Measurements from ENCODE around the gene SPECC1.

Gene SPECC1

DNA sequence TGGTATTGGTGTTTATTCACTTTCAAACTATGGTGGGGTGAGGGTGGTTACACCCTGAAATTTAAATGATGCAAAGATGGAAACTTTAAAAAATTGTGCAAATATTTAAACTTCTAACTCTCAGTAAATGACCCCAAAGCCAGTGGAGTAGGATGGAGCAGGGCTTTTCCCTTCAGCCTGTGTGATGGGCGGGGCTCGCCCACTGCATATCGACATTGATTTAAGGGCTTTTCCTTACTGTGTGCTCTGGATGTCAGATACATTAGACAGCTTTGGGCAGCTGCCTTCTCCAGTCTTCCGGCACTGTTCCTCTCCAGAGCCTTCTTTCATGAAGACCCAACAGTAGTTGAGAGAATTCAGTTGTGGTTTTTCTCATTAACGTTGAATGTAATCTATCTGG lies 99.9 kb downstream of the SPECC1 start:
- H3K23ac ChIP-seq (ENCODE audit: low read length in 2 of 2), result no peak overlapping the region
- H2BK15ac ChIP-seq (ENCODE audit: low read depth, poor library complexity, severe bottlenecking), result no peak overlapping the region
- H2AK5ac ChIP-seq (ENCODE audit: low read length, severe bottlenecking), result no peak overlapping the region
- no peak overlapping the region for H3K27ac ChIP-seq (ENCODE audit: low read length, poor library complexity, severe bottlenecking)
- no peak overlapping the region for H2AFZ ChIP-seq (ENCODE audit: low read depth, low read length)
- no peaks in the 10 kb centered on the region for H3K4me1 ChIP-seq (ENCODE audit: control insufficient read depth, insufficient read depth, low read depth, low read length)
- DNase-seq, result no peak
- H3K36me3 ChIP-seq (ENCODE audit: control insufficient read depth in 1 of 2, insufficient read depth in 2 of 2, low read depth in 1 of 2, low read length in 2 of 2), result no peaks in the 10 kb centered on the region
- H3K79me1 ChIP-seq (replicated peaks; ENCODE audit: low read length, poor library complexity, severe bottlenecking), result no peaks in the 10 kb centered on the region
- no peak overlapping the region for H2BK120ac ChIP-seq (ENCODE audit: low read depth, low read length)
- peaks cover 0 to 55% of the 10 kb centered on the region in 2 experiments for H3K27me3 ChIP-seq (ENCODE audit: control insufficient read depth in 1 of 2, insufficient read depth in 1 of 2, low read length in 2 of 2)
- no peak overlapping the region for H3K4me2 ChIP-seq (ENCODE audit: low read length, poor library complexity, severe bottlenecking)
- no peak overlapping the region for H3K4me3 ChIP-seq (ENCODE audit: insufficient read depth in 1 of 2, low read depth in 1 of 2, low read length in 2 of 2)
- H2BK5ac ChIP-seq (ENCODE audit: low read depth, low read length, poor library complexity, severe bottlenecking), result no peak overlapping the region
- no peak overlapping the region for H4K8ac ChIP-seq (ENCODE audit: low read length)
- H3K9ac ChIP-seq (ENCODE audit: low read length), result no peak overlapping the region
- H3K4ac ChIP-seq (ENCODE audit: low read depth in 1 of 2, low read length in 2 of 2), result no peak overlapping the region
- H3K14ac ChIP-seq (ENCODE audit: low read length in 2 of 2), result no peak overlapping the region
- H2BK12ac ChIP-seq (ENCODE audit: low read length in 2 of 2), result no peak overlapping the region
- no peak overlapping the region for H3K18ac ChIP-seq (ENCODE audit: low read depth in 1 of 2, low read length in 2 of 2)
- 93% methylated on average over 5 of the region's 5 CpGs for WGBS
- H4K91ac ChIP-seq (ENCODE audit: low read length), result no peak overlapping the region
- no peaks in the 10 kb centered on the region for H3K9me3 ChIP-seq (ENCODE audit: control insufficient read depth, low read length)

DNA sequence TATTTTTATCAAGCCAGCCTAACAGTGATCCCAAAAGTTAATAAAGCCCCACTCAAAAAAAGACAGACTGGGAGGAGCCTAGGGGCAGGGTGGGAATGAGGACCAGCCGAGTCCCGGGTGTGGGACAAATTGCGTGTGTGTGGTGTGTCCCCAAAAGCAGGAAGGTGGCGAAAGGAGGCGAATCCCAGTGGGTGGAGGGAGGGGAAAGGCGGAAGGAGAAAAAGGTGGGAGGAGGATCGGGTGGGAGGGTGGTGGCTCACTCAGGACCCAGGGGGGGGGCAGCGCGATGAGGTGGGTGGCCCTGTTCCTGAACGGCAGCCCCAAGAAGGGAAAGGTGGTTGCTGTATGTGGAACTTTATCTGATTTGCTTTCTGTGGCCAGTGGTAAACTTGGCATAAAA lies 102.4 kb downstream of the SPECC1 start:
- no peaks in the 10 kb centered on the region for H3K4me1 ChIP-seq (ENCODE audit: control insufficient read depth, insufficient read depth, low read depth, low read length)
- H2BK12ac ChIP-seq (ENCODE audit: low read length in 2 of 2), result no peak overlapping the region
- peaks cover 0 to 38% of the 10 kb centered on the region in 2 experiments for H3K27me3 ChIP-seq (ENCODE audit: control insufficient read depth in 1 of 2, insufficient read depth in 1 of 2, low read length in 2 of 2)
- no peak overlapping the region for H4K91ac ChIP-seq (ENCODE audit: low read length)
- no peak overlapping the region for H3K9ac ChIP-seq (ENCODE audit: low read length)
- H2BK15ac ChIP-seq (ENCODE audit: low read depth, poor library complexity, severe bottlenecking), result no peak overlapping the region
- no peak overlapping the region for H3K14ac ChIP-seq (ENCODE audit: low read length in 2 of 2)
- H3K9me3 ChIP-seq (ENCODE audit: control insufficient read depth, low read length), result no peaks in the 10 kb centered on the region
- no peaks in the 10 kb centered on the region for H3K36me3 ChIP-seq (ENCODE audit: control insufficient read depth in 1 of 2, insufficient read depth in 2 of 2, low read depth in 1 of 2, low read length in 2 of 2)
- H3K4ac ChIP-seq (ENCODE audit: low read depth in 1 of 2, low read length in 2 of 2), result no peak overlapping the region
- no peak overlapping the region for H3K4me3 ChIP-seq (ENCODE audit: insufficient read depth in 1 of 2, low read depth in 1 of 2, low read length in 2 of 2)
- H2BK120ac ChIP-seq (ENCODE audit: low read depth, low read length), result no peak overlapping the region
- H3K79me1 ChIP-seq (replicated peaks; ENCODE audit: low read length, poor library complexity, severe bottlenecking), result no peaks in the 10 kb centered on the region
- H3K4me2 ChIP-seq (ENCODE audit: low read length, poor library complexity, severe bottlenecking), result no peak overlapping the region
- H4K8ac ChIP-seq (ENCODE audit: low read length), result no peak overlapping the region
- H3K23ac ChIP-seq (ENCODE audit: low read length in 2 of 2), result no peak overlapping the region
- H3K18ac ChIP-seq (ENCODE audit: low read depth in 1 of 2, low read length in 2 of 2), result no peak overlapping the region
- 92% methylated on average over 10 of the region's 10 CpGs for WGBS
- no peak overlapping the region for H2BK5ac ChIP-seq (ENCODE audit: low read depth, low read length, poor library complexity, severe bottlenecking)
- DNase-seq, result no peak
- H3K27ac ChIP-seq (ENCODE audit: low read length, poor library complexity, severe bottlenecking), result no peak overlapping the region
- no peak overlapping the region for H2AFZ ChIP-seq (ENCODE audit: low read depth, low read length)
- no peak overlapping the region for H2AK5ac ChIP-seq (ENCODE audit: low read length, severe bottlenecking)

DNA sequence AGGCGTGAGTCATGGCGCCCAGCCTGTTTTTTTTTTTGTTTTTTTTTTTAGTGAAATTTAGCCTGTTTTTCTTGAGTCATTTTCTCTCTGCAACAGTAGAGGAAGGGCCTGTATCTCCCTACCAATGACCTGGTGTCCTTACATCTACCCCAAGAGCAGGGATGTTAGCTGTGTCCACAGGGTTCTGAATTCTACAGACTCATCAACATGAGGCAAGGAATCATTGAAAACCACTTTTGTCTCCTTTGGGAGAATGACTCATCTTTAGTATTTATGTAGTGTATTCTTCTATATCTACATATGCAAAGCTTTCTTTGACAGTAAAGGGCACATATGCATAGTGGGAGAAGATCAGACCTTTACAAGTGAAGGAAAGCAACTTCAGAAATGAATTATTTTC lies 105.3 kb downstream of the SPECC1 start:
- no peak overlapping the region for H3K23ac ChIP-seq (ENCODE audit: low read length in 2 of 2)
- H3K4me2 ChIP-seq (ENCODE audit: low read length, poor library complexity, severe bottlenecking), result no peak overlapping the region
- no peaks in the 10 kb centered on the region for H3K9me3 ChIP-seq (ENCODE audit: control insufficient read depth, low read length)
- H2BK12ac ChIP-seq (ENCODE audit: low read length in 2 of 2), result no peak overlapping the region
- no peak overlapping the region for H2BK120ac ChIP-seq (ENCODE audit: low read depth, low read length)
- no peak overlapping the region for H2AK5ac ChIP-seq (ENCODE audit: low read length, severe bottlenecking)
- H3K27me3 ChIP-seq (ENCODE audit: control insufficient read depth in 1 of 2, insufficient read depth in 1 of 2, low read length in 2 of 2), result peaks cover 0 to 28% of the 10 kb centered on the region in 2 experiments
- H4K91ac ChIP-seq (ENCODE audit: low read length), result no peak overlapping the region
- no peak overlapping the region for H2BK5ac ChIP-seq (ENCODE audit: low read depth, low read length, poor library complexity, severe bottlenecking)
- H3K18ac ChIP-seq (ENCODE audit: low read depth in 1 of 2, low read length in 2 of 2), result no peak overlapping the region
- H3K27ac ChIP-seq (ENCODE audit: low read length, poor library complexity, severe bottlenecking), result no peak overlapping the region
- H3K4me3 ChIP-seq (ENCODE audit: insufficient read depth in 1 of 2, low read depth in 1 of 2, low read length in 2 of 2), result no peak overlapping the region
- no peak overlapping the region for H3K14ac ChIP-seq (ENCODE audit: low read length in 2 of 2)
- 92% methylated on average over 2 of the region's 2 CpGs for WGBS
- H3K79me1 ChIP-seq (replicated peaks; ENCODE audit: low read length, poor library complexity, severe bottlenecking), result no peaks in the 10 kb centered on the region
- H3K9ac ChIP-seq (ENCODE audit: low read length), result no peak overlapping the region
- H2AFZ ChIP-seq (ENCODE audit: low read depth, low read length), result no peak overlapping the region
- no peak overlapping the region for H3K4ac ChIP-seq (ENCODE audit: low read depth in 1 of 2, low read length in 2 of 2)
- peak; percentile 11 for DNase-seq
- no peaks in the 10 kb centered on the region for H3K36me3 ChIP-seq (ENCODE audit: control insufficient read depth in 1 of 2, insufficient read depth in 2 of 2, low read depth in 1 of 2, low read length in 2 of 2)
- no peaks in the 10 kb centered on the region for H3K4me1 ChIP-seq (ENCODE audit: control insufficient read depth, insufficient read depth, low read depth, low read length)
- no peak overlapping the region for H2BK15ac ChIP-seq (ENCODE audit: low read depth, poor library complexity, severe bottlenecking)
- no peak overlapping the region for H4K8ac ChIP-seq (ENCODE audit: low read length)

- no peak overlapping the region for H3K4me2 ChIP-seq (ENCODE audit: low read length, poor library complexity, severe bottlenecking)
- H3K36me3 ChIP-seq (ENCODE audit: control insufficient read depth in 1 of 2, insufficient read depth in 2 of 2, low read depth in 1 of 2, low read length in 2 of 2), result no peaks in the 10 kb centered on the region
- peaks cover 0 to 10% of the 10 kb centered on the region in 2 experiments for H3K27me3 ChIP-seq (ENCODE audit: control insufficient read depth in 1 of 2, insufficient read depth in 1 of 2, low read length in 2 of 2)
- no peak overlapping the region for H3K4me3 ChIP-seq (ENCODE audit: insufficient read depth in 1 of 2, low read depth in 1 of 2, low read length in 2 of 2)
- no peak overlapping the region for H2AK5ac ChIP-seq (ENCODE audit: low read length, severe bottlenecking)
- DNase-seq, result peak; percentile 64
- no peak overlapping the region for H3K23ac ChIP-seq (ENCODE audit: low read length in 2 of 2)
- no peak overlapping the region for H3K14ac ChIP-seq (ENCODE audit: low read length in 2 of 2)
- H3K79me1 ChIP-seq (replicated peaks; ENCODE audit: low read length, poor library complexity, severe bottlenecking), result no peaks in the 10 kb centered on the region
- no peak overlapping the region for H3K18ac ChIP-seq (ENCODE audit: low read depth in 1 of 2, low read length in 2 of 2)
- 18% methylated on average over 5 of the region's 8 CpGs for WGBS
- H2AFZ ChIP-seq (ENCODE audit: low read depth, low read length), result no peak overlapping the region
- no peak overlapping the region for H3K4ac ChIP-seq (ENCODE audit: low read depth in 1 of 2, low read length in 2 of 2)
- no peak overlapping the region for H3K9ac ChIP-seq (ENCODE audit: low read length)
- no peaks in the 10 kb centered on the region for H3K9me3 ChIP-seq (ENCODE audit: control insufficient read depth, low read length)
- no peak overlapping the region for H2BK5ac ChIP-seq (ENCODE audit: low read depth, low read length, poor library complexity, severe bottlenecking)
- no peak overlapping the region for H4K91ac ChIP-seq (ENCODE audit: low read length)
- H3K4me1 ChIP-seq (ENCODE audit: control insufficient read depth, insufficient read depth, low read depth, low read length), result peaks cover under 1% of the 10 kb centered on the region
- H2BK120ac ChIP-seq (ENCODE audit: low read depth, low read length), result no peak overlapping the region
- H3K27ac ChIP-seq (ENCODE audit: low read length, poor library complexity, severe bottlenecking), result no peak overlapping the region
- H2BK12ac ChIP-seq (ENCODE audit: low read length in 2 of 2), result no peak overlapping the region
- H4K8ac ChIP-seq (ENCODE audit: low read length), result no peak overlapping the region
- H2BK15ac ChIP-seq (ENCODE audit: low read depth, poor library complexity, severe bottlenecking), result no peak overlapping the region
These were observed 107.6 kb downstream of the SPECC1 start for GRCh38 chr17:20116683-20117309.

Measured in mesenchymal stem cell (in vitro differentiated cells and primary cell).